Measurements from ENCODE around the gene CMYA5. TPM values are rescaled to one million over a fixed set of nuclear protein-coding genes. Genes with fewer than 3 reads are reported as not detected.
"Not testable (repeated sequence)": the region's sequence is repeated elsewhere in the genome, so short reads cannot be mapped to it uniquely, and the experiment has no call there.

CMYA5 gene
- total RNA-seq, 1 donor from 2014 or later: 0.60 TPM

DNA sequence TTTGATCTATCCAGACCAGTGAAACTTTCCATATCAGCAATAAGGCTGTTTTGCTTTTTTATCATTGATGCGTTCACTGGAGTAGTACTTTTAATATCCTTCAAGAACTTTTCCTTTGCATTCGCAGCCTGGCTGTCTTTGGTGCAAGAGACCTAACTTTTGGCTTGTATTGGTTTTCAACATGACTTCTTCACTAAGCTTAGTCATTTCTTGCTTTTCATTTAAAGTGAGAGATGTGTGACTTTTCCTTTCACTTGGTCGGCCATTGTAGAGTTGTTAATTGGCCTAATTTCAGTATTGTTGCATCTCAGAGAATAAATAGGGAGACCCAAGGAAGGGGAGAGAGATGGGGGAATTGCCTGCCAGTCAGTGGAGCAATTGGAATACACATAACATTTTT is 26.4 kb upstream of the CMYA5 start:
- H3K27me3 Mint-ChIP-seq (ENCODE audit: low read depth): no peaks in the 10 kb centered on the region
- H3K9me3 Mint-ChIP-seq (ENCODE audit: low read depth): peaks cover 9% of the 10 kb centered on the region
- TF ChIP-seq, protein P1, sequence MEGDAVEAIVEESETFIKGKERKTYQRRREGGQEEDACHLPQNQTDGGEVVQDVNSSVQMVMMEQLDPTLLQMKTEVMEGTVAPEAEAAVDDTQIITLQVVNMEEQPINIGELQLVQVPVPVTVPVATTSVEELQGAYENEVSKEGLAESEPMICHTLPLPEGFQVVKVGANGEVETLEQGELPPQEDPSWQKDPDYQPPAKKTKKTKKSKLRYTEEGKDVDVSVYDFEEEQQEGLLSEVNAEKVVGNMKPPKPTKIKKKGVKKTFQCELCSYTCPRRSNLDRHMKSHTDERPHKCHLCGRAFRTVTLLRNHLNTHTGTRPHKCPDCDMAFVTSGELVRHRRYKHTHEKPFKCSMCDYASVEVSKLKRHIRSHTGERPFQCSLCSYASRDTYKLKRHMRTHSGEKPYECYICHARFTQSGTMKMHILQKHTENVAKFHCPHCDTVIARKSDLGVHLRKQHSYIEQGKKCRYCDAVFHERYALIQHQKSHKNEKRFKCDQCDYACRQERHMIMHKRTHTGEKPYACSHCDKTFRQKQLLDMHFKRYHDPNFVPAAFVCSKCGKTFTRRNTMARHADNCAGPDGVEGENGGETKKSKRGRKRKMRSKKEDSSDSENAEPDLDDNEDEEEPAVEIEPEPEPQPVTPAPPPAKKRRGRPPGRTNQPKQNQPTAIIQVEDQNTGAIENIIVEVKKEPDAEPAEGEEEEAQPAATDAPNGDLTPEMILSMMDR (IDR thresholded peaks at IDR 0.05): no peak
- peaks cover 22% of the 10 kb centered on the region for H3K36me3 Mint-ChIP-seq (ENCODE audit: low read depth)
- no peak for DNase-seq (ENCODE audit: low spot score)
- H3K4me1 Mint-ChIP-seq (ENCODE audit: low read depth): no peaks in the 10 kb centered on the region
- no peak overlapping the region for H3K27ac Mint-ChIP-seq (ENCODE audit: unreplicated experiment)
- H3K4me3 Mint-ChIP-seq (ENCODE audit: unreplicated experiment): no peak overlapping the region

DNA sequence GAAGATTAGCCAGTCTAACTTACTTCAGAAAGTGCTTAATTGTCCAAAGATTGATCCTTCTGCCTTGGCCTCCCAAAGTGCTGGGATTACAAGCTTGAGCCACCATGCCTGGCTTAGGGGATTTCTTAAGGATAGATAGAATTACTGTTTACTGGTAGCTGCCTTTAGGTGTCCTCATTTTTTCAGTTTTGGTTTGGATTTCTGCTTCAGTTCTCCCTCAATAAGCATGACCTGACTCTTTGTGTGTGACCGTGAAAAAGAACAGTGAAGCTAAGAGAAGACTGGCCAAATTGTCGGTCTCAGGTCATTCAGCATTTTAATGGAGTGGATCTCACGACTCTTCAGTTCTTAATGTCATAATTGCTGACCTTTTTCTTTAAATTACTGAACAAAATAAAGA is 22.9 kb upstream of the CMYA5 start:
- Mint-ChIP-seq H3K9me3 (ENCODE audit: low read depth) (peaks cover 8% of the 10 kb centered on the region), H3K27me3 (ENCODE audit: low read depth) (no peaks in the 10 kb centered on the region), H3K4me1 (ENCODE audit: low read depth) (no peaks in the 10 kb centered on the region), H3K27ac (ENCODE audit: unreplicated experiment) (no peak overlapping the region), H3K36me3 (ENCODE audit: low read depth) (peaks cover 23% of the 10 kb centered on the region), H3K4me3 (ENCODE audit: unreplicated experiment) (no peak overlapping the region)
- TF ChIP-seq, protein P1 (IDR thresholded peaks at IDR 0.05): no peak
- no peak for DNase-seq (ENCODE audit: low spot score)

DNA sequence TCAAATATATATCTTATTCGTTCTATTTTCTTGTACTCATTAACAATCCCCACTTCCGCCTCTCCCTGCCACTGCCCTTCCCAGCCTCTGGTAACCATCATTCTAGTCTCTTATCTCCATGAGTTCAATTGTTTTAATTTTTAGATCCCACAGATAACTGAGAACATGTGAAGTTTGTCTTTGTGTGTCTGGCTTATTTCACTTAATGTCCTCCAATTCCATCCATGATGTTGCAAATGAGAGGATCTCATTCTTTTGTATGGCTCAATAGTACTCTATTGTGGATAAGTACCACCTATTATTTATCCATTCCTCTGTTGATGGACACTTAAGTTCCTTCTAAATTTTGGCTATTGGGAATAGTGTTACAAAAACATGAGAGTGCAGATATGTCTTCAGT is 17.2 kb upstream of the CMYA5 start:
- Mint-ChIP-seq H3K27me3 (ENCODE audit: low read depth) (no peaks in the 10 kb centered on the region), H3K4me3 (ENCODE audit: unreplicated experiment) (no peak overlapping the region), H3K36me3 (ENCODE audit: low read depth) (peaks cover 16% of the 10 kb centered on the region), H3K27ac (ENCODE audit: unreplicated experiment) (no peak overlapping the region), H3K4me1 (ENCODE audit: low read depth) (peaks cover 2% of the 10 kb centered on the region), H3K9me3 (ENCODE audit: low read depth) (peaks cover 3% of the 10 kb centered on the region)
- DNase-seq (ENCODE audit: low spot score): no peak
- TF ChIP-seq, protein P1 (IDR thresholded peaks at IDR 0.05): no peak

DNA sequence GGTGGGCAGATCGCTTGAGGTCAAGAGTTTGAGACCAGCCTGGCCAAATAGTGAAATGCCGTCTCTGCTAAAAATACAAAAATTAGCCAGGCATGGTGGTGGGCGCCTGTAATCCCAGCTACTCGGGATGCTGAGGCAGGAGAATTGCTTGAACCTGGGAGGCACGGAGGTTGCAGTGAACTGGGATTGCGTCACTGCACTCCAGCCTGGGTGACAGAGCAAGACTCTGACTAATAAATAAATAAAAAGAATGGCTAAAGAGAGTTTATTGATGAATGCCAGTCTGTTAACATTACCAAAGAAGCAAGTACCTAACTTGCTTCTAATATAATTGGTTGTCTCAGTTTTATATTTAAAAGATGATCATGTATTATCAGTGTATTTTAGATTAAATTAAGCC is 13.3 kb upstream of the CMYA5 start:
- H3K27ac Mint-ChIP-seq (ENCODE audit: unreplicated experiment); H3K4me3 Mint-ChIP-seq (ENCODE audit: unreplicated experiment); DNase-seq (ENCODE audit: low spot score); H3K9me3 Mint-ChIP-seq (ENCODE audit: low read depth); H3K27me3 Mint-ChIP-seq (ENCODE audit: low read depth); H3K4me1 Mint-ChIP-seq (ENCODE audit: low read depth): not testable (repeated sequence)
- peaks cover 19% of the 10 kb centered on the region for H3K36me3 Mint-ChIP-seq (ENCODE audit: low read depth)

DNA sequence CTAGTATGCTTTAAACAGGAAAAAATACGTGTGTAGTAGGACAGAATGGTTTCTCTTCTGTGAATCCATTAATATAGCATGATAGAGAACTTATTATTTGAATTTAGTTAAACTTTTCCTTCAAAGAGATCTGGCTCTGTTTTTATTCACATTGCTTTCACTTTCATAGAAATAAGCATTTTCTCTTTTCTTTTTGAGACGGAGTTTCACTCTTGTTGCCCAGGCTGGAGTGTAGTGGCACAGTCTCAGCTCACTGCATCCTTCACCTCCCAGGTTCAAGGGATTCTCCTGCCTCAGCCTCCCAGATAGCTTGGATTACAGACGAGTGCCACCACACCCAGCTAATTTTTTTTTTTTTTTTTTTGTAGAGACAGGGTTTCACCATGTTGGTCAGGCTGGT is 7.5 kb upstream of the CMYA5 start:
- H3K9me3 Mint-ChIP-seq (ENCODE audit: low read depth); H3K27ac Mint-ChIP-seq (ENCODE audit: unreplicated experiment); H3K4me3 Mint-ChIP-seq (ENCODE audit: unreplicated experiment); DNase-seq (ENCODE audit: low spot score); H3K27me3 Mint-ChIP-seq (ENCODE audit: low read depth); H3K4me1 Mint-ChIP-seq (ENCODE audit: low read depth): not testable (repeated sequence)
- H3K36me3 Mint-ChIP-seq (ENCODE audit: low read depth): peaks cover 27% of the 10 kb centered on the region

DNA sequence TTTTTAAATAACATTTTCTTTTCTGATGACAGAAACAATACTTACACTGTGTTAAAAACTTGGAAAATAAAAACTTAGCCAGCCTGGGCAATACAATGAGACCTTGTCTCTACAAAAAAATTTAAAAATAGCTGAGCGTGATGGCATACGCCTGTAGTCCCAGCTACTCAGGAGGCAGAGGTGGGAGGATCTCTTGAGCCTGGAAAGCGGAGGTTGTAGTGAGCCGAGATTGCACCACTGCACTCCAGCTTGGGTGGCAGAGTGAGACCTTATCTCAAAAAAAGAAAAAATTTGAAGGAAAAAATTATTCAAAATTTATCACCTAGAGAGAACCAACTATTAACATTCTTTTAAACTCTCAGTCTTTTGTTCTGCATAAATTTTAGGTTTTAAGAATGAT is 4.9 kb upstream of the CMYA5 start:
- DNase-seq (ENCODE audit: low spot score): no peak
- Mint-ChIP-seq H3K9me3 (ENCODE audit: low read depth) (no peaks in the 10 kb centered on the region), H3K27me3 (ENCODE audit: low read depth) (no peaks in the 10 kb centered on the region), H3K36me3 (ENCODE audit: low read depth) (peaks cover 29% of the 10 kb centered on the region), H3K4me3 (ENCODE audit: unreplicated experiment) (no peak overlapping the region), H3K4me1 (ENCODE audit: low read depth) (peaks cover 5% of the 10 kb centered on the region), H3K27ac (ENCODE audit: unreplicated experiment) (no peak overlapping the region)
- TF ChIP-seq, protein P1 (IDR thresholded peaks at IDR 0.05): no peak

Data from chondrocyte (in vitro differentiated cells).